Ishikawa (cell line): ENCODE results near the gene ARL3.

Experiments
- CEBPB ChIP-seq: IDR thresholded peaks from 2 replicates; pipeline ENCODE4 v1.6.1; 2012
- CREB1 ChIP-seq: IDR thresholded peaks from 2 replicates; pipeline ENCODE4 v1.6.1; 2012; ENCODE audit warnings: low read depth
- EGR1 ChIP-seq: IDR thresholded peaks from 2 replicates; pipeline ENCODE4 v1.6.1; 2012
- EP300 ChIP-seq: IDR thresholded peaks from 2 replicates; pipeline ENCODE4 v1.6.1; 2012; ENCODE audit warnings: borderline replicate concordance
- FOXM1 ChIP-seq: IDR thresholded peaks from 2 replicates; pipeline ENCODE4 v1.6.1; 2012; ENCODE audit warnings: low read depth, borderline replicate concordance
- MAX ChIP-seq: IDR thresholded peaks from 2 replicates; pipeline ENCODE4 v1.6.1; 2012
- NFIC ChIP-seq: IDR thresholded peaks from 2 replicates; pipeline ENCODE4 v1.6.1; 2012
- RAD21 ChIP-seq: IDR thresholded peaks from 2 replicates; pipeline ENCODE4 v1.6.1; 2012; ENCODE audit warnings: low read depth
- REST ChIP-seq: IDR thresholded peaks from 2 replicates; pipeline ENCODE4 v1.6.1; 2012; ENCODE audit warnings: low read depth, mild to moderate bottlenecking
- TAF1 ChIP-seq: IDR thresholded peaks from 2 replicates; pipeline ENCODE4 v1.6.1; 2012; ENCODE audit warnings: low read depth, mild to moderate bottlenecking
- TCF12 ChIP-seq: IDR thresholded peaks from 2 replicates; pipeline ENCODE4 v1.6.1; 2012; ENCODE audit warnings: low read depth
- TEAD4 ChIP-seq: IDR thresholded peaks from 2 replicates; pipeline ENCODE4 v1.6.1; 2012
- USF1 ChIP-seq: IDR thresholded peaks from 2 replicates; pipeline ENCODE4 v1.6.1; 2012
- YY1 ChIP-seq: IDR thresholded peaks from 2 replicates; pipeline ENCODE4 v1.6.1; 2012; ENCODE audit warnings: low read depth
- ZBTB7A ChIP-seq: IDR thresholded peaks from 2 replicates; pipeline ENCODE4 v1.6.1; 2012; ENCODE audit warnings: low read depth

Gene ARL3

GRCh38 chr10:102741726-102742237, 27.6 kb upstream of the ARL3 start:
- TF ChIP-seq EP300 (no peak), TAF1 (no peak), TCF12 (no peak), USF1 (no peak), CEBPB (no peak), CREB1 (no peak), NFIC (no peak), YY1 (no peak), FOXM1 (no peak), REST (no peak), EGR1 (no peak), TEAD4 (no peak)

- TF ChIP-seq ZBTB7A: no peak
- no peak for TF ChIP-seq YY1
- TF ChIP-seq TCF12: no peak
- no peak for TF ChIP-seq EP300
- no peak for TF ChIP-seq RAD21
- no peak for TF ChIP-seq MAX
- TF ChIP-seq EGR1: no peak
- TF ChIP-seq TEAD4: no peak
These were observed 26.0 kb upstream of the ARL3 start for GRCh38 chr10:102740229-102740628.

- TF ChIP-seq EP300: no peak
- TF ChIP-seq RAD21: no peak
- no peak for TF ChIP-seq TAF1
- TF ChIP-seq USF1: no peak
- TF ChIP-seq TEAD4: no peak
- no peak for TF ChIP-seq ZBTB7A
- TF ChIP-seq EGR1: no peak
- TF ChIP-seq CEBPB: no peak
- TF ChIP-seq REST: no peak
- no peak for TF ChIP-seq YY1
- TF ChIP-seq NFIC: no peak
- no peak for TF ChIP-seq TCF12
- no peak for TF ChIP-seq FOXM1
- TF ChIP-seq MAX: no peak
These were observed 24.5 kb upstream of the ARL3 start for GRCh38 chr10:102738692-102739121.

- TF ChIP-seq TEAD4: no peak
- no peak for TF ChIP-seq CREB1
- TF ChIP-seq MAX: no peak
- no peak for TF ChIP-seq FOXM1
- no peak for TF ChIP-seq TAF1
- no peak for TF ChIP-seq REST
- TF ChIP-seq TCF12: no peak
- TF ChIP-seq EP300: no peak
- no peak for TF ChIP-seq EGR1
- no peak for TF ChIP-seq ZBTB7A
These were observed 20.9 kb upstream of the ARL3 start for GRCh38 chr10:102735065-102735562.
